LNCAP (cell line): ENCODE data around the gene OTOGL.

Experiments used
- TF ChIP-seq, protein P1 (sequence below): fragments of 450-650 bp; IDR thresholded peaks from 2 replicates; pipeline ENCODE4 v1.5.1; 2017; ENCODE audit warnings: mild to moderate bottlenecking

Gene OTOGL

DNA sequence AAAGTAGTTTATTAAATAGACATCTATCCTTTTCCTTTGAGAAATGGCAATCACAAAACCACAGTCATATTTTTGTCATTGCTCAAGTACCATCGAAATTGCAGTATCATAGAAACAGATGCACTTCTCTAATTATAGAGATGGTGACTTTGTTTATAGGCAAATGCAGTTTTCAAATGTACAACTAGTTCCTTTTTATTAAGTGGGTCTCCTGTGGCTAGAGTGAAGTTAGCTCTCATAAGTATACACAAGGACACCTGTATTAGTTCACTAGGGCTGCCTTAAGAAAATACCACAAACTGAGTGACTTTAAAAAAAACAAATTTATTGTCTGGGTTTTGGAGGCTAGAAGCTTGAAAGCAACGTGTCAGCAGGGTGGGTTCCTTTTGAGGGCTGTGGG is 62.8 kb downstream of the OTOGL start:
- TF ChIP-seq, protein P1, sequence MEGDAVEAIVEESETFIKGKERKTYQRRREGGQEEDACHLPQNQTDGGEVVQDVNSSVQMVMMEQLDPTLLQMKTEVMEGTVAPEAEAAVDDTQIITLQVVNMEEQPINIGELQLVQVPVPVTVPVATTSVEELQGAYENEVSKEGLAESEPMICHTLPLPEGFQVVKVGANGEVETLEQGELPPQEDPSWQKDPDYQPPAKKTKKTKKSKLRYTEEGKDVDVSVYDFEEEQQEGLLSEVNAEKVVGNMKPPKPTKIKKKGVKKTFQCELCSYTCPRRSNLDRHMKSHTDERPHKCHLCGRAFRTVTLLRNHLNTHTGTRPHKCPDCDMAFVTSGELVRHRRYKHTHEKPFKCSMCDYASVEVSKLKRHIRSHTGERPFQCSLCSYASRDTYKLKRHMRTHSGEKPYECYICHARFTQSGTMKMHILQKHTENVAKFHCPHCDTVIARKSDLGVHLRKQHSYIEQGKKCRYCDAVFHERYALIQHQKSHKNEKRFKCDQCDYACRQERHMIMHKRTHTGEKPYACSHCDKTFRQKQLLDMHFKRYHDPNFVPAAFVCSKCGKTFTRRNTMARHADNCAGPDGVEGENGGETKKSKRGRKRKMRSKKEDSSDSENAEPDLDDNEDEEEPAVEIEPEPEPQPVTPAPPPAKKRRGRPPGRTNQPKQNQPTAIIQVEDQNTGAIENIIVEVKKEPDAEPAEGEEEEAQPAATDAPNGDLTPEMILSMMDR: no peak

GRCh38 chr12:80165746-80166145 is 66.4 kb downstream of the OTOGL start:
- TF ChIP-seq, protein P1: no peak

DNA sequence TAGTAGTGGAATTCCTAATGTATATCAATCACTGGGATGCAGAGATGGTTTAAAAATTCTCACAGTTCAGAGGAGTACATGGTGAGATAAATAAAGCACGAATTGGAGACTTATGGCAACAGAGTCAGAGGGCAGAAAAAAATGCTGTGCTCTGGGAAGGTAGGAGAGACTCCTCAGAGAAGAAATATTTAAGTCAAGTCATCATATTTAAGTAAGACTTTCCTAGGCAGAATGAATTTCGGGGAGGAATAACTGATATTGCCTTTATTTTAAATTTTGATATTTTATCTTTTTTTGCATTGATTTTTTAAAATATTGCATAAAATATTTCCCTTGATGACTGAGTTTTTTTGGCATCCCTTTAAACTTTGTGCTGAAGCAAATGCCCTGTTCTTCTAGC is 67.4 kb downstream of the OTOGL start:
- TF ChIP-seq, protein P1: no peak

- TF ChIP-seq, protein P1: no peak
Measured at GRCh38 chr12:80168936-80169335, 69.6 kb downstream of the OTOGL start.

GRCh38 chr12:80170915-80171314 is 71.6 kb downstream of the OTOGL start:
- TF ChIP-seq, protein P1: no peak

DNA sequence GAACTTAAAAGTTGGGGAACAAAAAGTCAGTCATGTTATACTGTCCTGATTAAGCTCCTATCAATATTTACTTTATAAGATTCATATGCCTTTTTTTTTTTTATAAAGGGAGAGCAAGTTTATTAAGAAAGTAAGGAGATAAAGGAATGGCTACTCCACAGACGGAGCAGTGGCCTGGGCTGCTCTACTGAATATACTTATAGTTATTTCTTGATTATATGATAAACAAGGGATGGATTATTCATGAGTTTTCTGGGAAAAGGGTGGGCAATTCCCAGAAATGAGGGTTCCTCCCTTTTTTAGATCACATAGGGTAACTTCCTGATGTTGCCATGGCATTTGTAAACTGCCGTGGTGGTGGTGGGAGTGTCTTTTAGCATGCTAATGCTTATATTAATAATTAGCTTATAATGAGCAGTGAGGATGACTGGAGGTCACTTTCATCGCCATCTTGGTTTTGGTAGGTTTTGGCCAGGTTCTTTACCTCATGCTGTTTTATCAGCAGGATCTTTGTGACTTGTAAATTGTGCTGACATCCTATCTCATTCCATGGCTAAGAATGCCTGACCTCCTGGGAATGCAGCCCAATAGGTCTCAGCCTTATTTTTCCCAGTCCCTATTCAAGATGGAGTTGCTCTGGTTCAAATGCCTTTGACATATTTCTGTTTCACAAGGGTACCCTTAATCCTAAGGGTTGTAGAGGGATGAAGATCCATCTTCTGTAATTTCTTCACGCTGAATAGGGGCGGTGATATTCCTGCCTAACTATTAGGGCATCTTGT is 73.9 kb downstream of the OTOGL start:
- TF ChIP-seq, protein P1: no peak

GRCh38 chr12:80175307-80175930 is 76.1 kb downstream of the OTOGL start:
- TF ChIP-seq, protein P1: no peak
